ENCODE data around the gene EPHB1. TPM values are rescaled to one million over a fixed set of nuclear protein-coding genes. Genes with fewer than 3 reads are reported as not detected.

The EPHB1 gene
- total RNA-seq (2.5 and 5.2 TPM in 2 replicates), polyA plus RNA-seq (1.3 and 1.4 TPM in 2 replicates), polyA minus RNA-seq (3.8 and 5.6 TPM in 2 replicates), Bru-seq, nascent RNA (percentile 38 among the genes with signal in this experiment), BruChase-seq, experiment 1, labeled RNA remaining after a 6-hour chase (percentile 31 among the genes with signal in this experiment), BruChase-seq, experiment 2, labeled RNA remaining after a 2-hour chase (percentile 36 among the genes with signal in this experiment)
- polyA plus RNA-seq (2011; cell fraction: cytosol; rRNA removed): 0.59 and 0.78 TPM in 2 replicates
- polyA plus RNA-seq (2011; cell fraction: nucleus; rRNA removed): 1.0 and 2.5 TPM in 2 replicates
- 1.1 and 1.2 TPM in 2 replicates for polyA plus RNA-seq (2012)
- not detected for polyA minus RNA-seq (2011; cell fraction: cytosol; rRNA and poly(A)+ RNA removed)
- polyA minus RNA-seq (2011; cell fraction: nucleus; rRNA and poly(A)+ RNA removed): 7.5 and 14.0 TPM in 2 replicates
- long read RNA-seq, full-length matches to known transcripts: 3 of 6 reads
- long read RNA-seq, partial matches to known transcripts: 2 of 6 reads
- long read RNA-seq, other reads (novel, unspliced or antisense): 1 of 6 reads

GRCh38 chr3:134794950-134795745, at the start of gene EPHB1:
Gene EPHB1, plus strand, starts transcription at chr3:134795260.
- Histone ChIP-seq H4K20me1 (replicated peaks; ENCODE audit: control insufficient read depth, extremely low read depth, insufficient read depth, low read length) (no peaks in the 10 kb centered on the region), H3K27ac (ENCODE audit: insufficient read depth, low read depth, low read length) (no peak within 1 kb of the TSS), H2AFZ (ENCODE audit: low read depth, low read length) (peak within 1 kb of the TSS; percentile 80), H3K27me3 (ENCODE audit: control insufficient read depth in 2 of 2, insufficient read depth in 2 of 2, low read length in 2 of 2) (peaks cover 25 to 35% of the 10 kb centered on the region in 2 experiments), H3K4me2 (ENCODE audit: insufficient read depth, low read length) (peak within 1 kb of the TSS; percentile 58), H3K79me2 (ENCODE audit: control insufficient read depth, insufficient read depth, low read length) (no peaks in the 10 kb centered on the region), H3K9ac (replicated peaks; ENCODE audit: extremely low read depth, insufficient read depth, low read length) (no peak within 1 kb of the TSS), H3K9me3 (replicated peaks; ENCODE audit: control insufficient read depth, insufficient read depth, low read length) (no peaks in the 10 kb centered on the region), H3K36me3 (ENCODE audit: control insufficient read depth in 2 of 2, extremely low read depth in 1 of 2, insufficient read depth in 2 of 2, low read length in 2 of 2) (no peaks in the 10 kb centered on the region), H3K9me1 (replicated peaks; ENCODE audit: control insufficient read depth, extremely low read depth, insufficient read depth, low read length) (no peaks in the 10 kb centered on the region), H3K4me3 (replicated peaks in 1 of 3; ENCODE audit: insufficient read depth in 1 of 3, low read depth in 1 of 3, low read length in 3 of 3) (peak within 1 kb of the TSS in 2 of 3 experiments; percentile 47 to 56), H3K4me1 (ENCODE audit: control insufficient read depth, extremely low read depth, insufficient read depth, low read length) (peaks cover 12% of the 10 kb centered on the region)
- intact Hi-C loops (cut with micrococcal nuclease) (loop anchor here (1.0 to 10.0 kb wide), 9 partner anchors 52 to 1247 kb away; no protein-coding TSS in a partner anchor), dilution Hi-C loops (cut with MboI; ENCODE audit: extremely low pct_ligation_motif_present, low sequenced_read_pairs) (no loop called here)
- ChIA-PET CTCF (interaction anchor here (0.5 to 3.8 kb wide), 46 partner anchors 9 to 1248 kb away, joined by 3 to 106 read pairs (median 4); no protein-coding TSS in a partner anchor), POLR2A (interaction anchor here (1.3 kb wide), 1 partner anchor 1171 kb away, joined by 3 read pairs; the partner anchor contains the start of gene PPP2R3A)
- BruUV-seq (replicated peaks): no TSS peak
- no peak for TF ChIP-seq FOS (IDR thresholded peaks at IDR 0.05; ENCODE audit: borderline replicate concordance, insufficient read depth, low read length)
- no peak for TF ChIP-seq MAX (IDR thresholded peaks at IDR 0.05; ENCODE audit: insufficient read depth, insufficient read length)
- TF ChIP-seq EZH2 (IDR thresholded peaks at IDR 0.05; ENCODE audit: borderline replicate concordance, low read depth, low read length, severe bottlenecking): peak; percentile 25
- TF ChIP-seq JUN (IDR thresholded peaks at IDR 0.05; ENCODE audit: borderline replicate concordance, insufficient read depth, insufficient read length, low read depth): no peak
- peak; percentile 88 to 95 for TF ChIP-seq CTCF (IDR thresholded peaks at IDR 0.05; ENCODE audit: extremely low read depth in 1 of 2, insufficient read depth in 1 of 2, low read depth in 1 of 2, low read length in 2 of 2)
- TF ChIP-seq GATA2 (IDR thresholded peaks at IDR 0.05; ENCODE audit: insufficient read depth, insufficient read length, low read depth, low read length): no peak
- peak; percentile 18 for TF ChIP-seq POLR2A (IDR thresholded peaks at IDR 0.05; ENCODE audit: low read depth, low read length)
- TF ChIP-seq POLR2AphosphoS5 (IDR thresholded peaks at IDR 0.05; ENCODE audit: insufficient read depth, low read depth, low read length): no peak
- no peak for TF ChIP-seq MYC (IDR thresholded peaks at IDR 0.05; ENCODE audit: low read depth, low read length)
- FAIRE-seq (peak; percentile 95), DNase-seq (ENCODE audit: low read depth, low spot score) (peak; percentile 96)
